ENCODE measurements around the gene ADISSP. TPM values are rescaled to one million over a fixed set of nuclear protein-coding genes. Genes with fewer than 3 reads are reported as not detected.

ADISSP gene
- total RNA-seq, 1 experiment from 2014 or later, result 80.3 TPM

DNA sequence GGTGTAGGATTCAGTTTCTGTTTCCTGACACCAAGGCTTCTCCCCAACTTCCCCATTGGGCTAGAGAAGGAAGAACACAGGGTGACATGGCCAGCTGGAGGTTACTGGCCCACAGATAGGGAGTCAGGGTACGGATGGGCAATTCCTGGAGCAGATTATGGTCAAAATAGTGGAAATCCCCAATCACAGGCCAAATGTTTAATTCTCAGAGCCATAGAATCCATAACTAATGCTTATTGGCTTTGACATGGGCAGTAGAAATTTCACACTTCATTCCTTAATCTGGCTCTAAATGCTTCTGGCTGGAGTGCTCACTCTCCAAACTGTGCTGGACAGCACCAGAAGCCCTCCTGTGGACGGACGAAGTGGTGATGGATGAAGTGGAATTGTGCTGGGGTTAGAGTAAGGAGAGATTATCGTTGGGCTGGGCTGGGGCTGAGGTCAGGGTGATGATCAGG, 56.0 kb downstream of the ADISSP start:
- H3K4me3 ChIP-seq (ENCODE audit: low read depth, low read length, poor library complexity, severe bottlenecking), result no peak overlapping the region
- no peaks in the 10 kb centered on the region for H3K4me1 ChIP-seq (ENCODE audit: insufficient read depth, low read length, poor library complexity, severe bottlenecking)
- BruUV-seq (replicated peaks), result no TSS peak
- intact Hi-C loops (cut with micrococcal nuclease; ENCODE audit: unreplicated experiment), result loop anchor here (1.0 to 5.0 kb wide), 3 partner anchors 35 to 494 kb away; no protein-coding TSS in a partner anchor
- ChIA-PET POLR2A (ENCODE audit: low non-redundant PET) (no interaction called here), CTCF (interaction anchor here (0.6 to 2.4 kb wide), 7 partner anchors 13 to 422 kb away, joined by 3 to 25 read pairs (median 5); no protein-coding TSS in a partner anchor)
- no peaks in the 10 kb centered on the region for H3K27me3 ChIP-seq (replicated peaks; ENCODE audit: insufficient read depth, low read depth, low read length, poor library complexity)
- TF ChIP-seq EZH2 (IDR thresholded peaks at IDR 0.05; ENCODE audit: borderline replicate concordance, low read depth, low read length, poor library complexity, severe bottlenecking) (no peak), CTCF (conservative IDR thresholded peaks at IDR 0.05; ENCODE audit: low read depth, low read length) (no peak)
- no peak for DNase-seq (ENCODE audit: low spot score)
- no peaks in the 10 kb centered on the region for H3K9me3 ChIP-seq (ENCODE audit: low read depth, low read length, poor library complexity, severe bottlenecking)
- no peak overlapping the region for H3K27ac ChIP-seq (ENCODE audit: low read depth, low read length, poor library complexity, severe bottlenecking)
- no peaks in the 10 kb centered on the region for H3K36me3 ChIP-seq (ENCODE audit: insufficient read depth, low read length, poor library complexity, severe bottlenecking)

DNA sequence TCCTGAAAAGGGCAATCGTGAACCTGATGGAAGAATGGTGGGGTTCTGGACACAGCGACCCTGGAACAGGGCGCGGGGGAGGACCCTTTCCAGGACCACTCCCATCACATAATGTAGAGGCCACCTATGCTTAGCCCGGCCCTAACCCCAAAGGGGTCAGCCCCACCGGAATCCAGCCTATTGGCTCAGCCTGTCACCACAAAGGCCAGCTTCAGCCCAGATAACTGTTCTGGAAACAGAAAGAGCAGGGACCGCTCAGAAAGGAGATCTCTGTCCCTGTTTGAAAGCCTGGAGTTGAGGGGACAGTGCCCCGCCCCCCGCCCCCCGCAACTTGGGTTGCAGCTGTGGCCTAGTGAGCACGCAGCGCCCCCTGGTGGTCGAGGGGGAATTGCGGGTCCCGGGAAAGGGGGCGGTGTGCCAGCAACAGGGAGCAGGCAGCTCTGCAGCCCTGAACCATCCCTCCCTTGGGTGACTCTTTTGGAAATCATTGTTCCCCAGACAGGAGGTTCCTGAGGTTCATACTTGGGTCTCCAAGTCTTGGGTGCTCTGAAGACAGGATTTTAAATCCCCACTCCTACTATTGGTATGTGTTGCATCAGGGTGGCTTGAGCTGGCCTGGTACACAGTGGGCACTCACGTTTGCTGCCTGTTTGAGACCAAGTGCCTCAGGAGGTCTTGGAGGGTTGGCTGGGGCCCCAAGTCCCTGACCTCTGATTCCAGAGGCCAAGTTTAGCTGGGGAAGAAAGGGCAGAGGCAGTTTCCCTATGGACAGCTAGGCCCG, 56.7 kb downstream of the ADISSP start:
- intact Hi-C loops (cut with micrococcal nuclease; ENCODE audit: unreplicated experiment), result loop anchor here (1.0 to 5.0 kb wide), 3 partner anchors 35 to 494 kb away; no protein-coding TSS in a partner anchor
- ChIA-PET CTCF (interaction anchor here (0.6 to 2.4 kb wide), 8 partner anchors 13 to 422 kb away, joined by 3 to 25 read pairs (median 6); no protein-coding TSS in a partner anchor), POLR2A (ENCODE audit: low non-redundant PET) (no interaction called here)
- no peaks in the 10 kb centered on the region for H3K27me3 ChIP-seq (replicated peaks; ENCODE audit: insufficient read depth, low read depth, low read length, poor library complexity)
- TF ChIP-seq CTCF (conservative IDR thresholded peaks at IDR 0.05; ENCODE audit: low read depth, low read length), result peak; percentile 98
- no peak for TF ChIP-seq EZH2 (IDR thresholded peaks at IDR 0.05; ENCODE audit: borderline replicate concordance, low read depth, low read length, poor library complexity, severe bottlenecking)
- H3K9me3 ChIP-seq (ENCODE audit: low read depth, low read length, poor library complexity, severe bottlenecking), result no peaks in the 10 kb centered on the region
- no TSS peak for BruUV-seq (replicated peaks)
- no peaks in the 10 kb centered on the region for H3K4me1 ChIP-seq (ENCODE audit: insufficient read depth, low read length, poor library complexity, severe bottlenecking)
- H3K4me3 ChIP-seq (ENCODE audit: low read depth, low read length, poor library complexity, severe bottlenecking), result no peak overlapping the region
- no peak overlapping the region for H3K27ac ChIP-seq (ENCODE audit: low read depth, low read length, poor library complexity, severe bottlenecking)
- DNase-seq (ENCODE audit: low spot score), result peak; percentile 80
- H3K36me3 ChIP-seq (ENCODE audit: insufficient read depth, low read length, poor library complexity, severe bottlenecking), result no peaks in the 10 kb centered on the region

DNA sequence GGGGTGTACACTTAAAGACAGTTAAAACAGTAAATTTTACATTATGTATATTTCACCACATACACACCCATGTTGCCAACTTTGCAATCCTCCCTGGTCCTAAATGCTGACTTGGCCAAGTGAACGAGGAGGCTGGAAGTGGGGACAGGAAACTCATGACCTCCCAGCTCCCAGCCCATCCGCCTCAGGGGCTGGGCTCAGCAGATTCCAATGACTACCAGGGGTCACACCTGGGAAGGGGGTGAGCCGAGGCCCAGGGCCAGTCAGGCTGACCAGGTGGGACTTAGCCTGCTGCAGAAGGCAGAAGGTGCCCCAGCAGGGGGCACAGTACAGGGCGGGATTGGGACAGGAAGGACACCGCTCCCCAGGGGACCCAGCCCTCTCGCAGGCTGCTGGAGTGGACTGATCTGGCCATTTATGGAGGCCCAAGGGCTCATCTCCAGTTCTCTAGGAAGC, 57.5 kb downstream of the ADISSP start:
- BruUV-seq (replicated peaks), result no TSS peak
- H3K4me3 ChIP-seq (ENCODE audit: low read depth, low read length, poor library complexity, severe bottlenecking), result no peak overlapping the region
- no peak for DNase-seq (ENCODE audit: low spot score)
- intact Hi-C loops (cut with micrococcal nuclease; ENCODE audit: unreplicated experiment), result loop anchor here (5.0 kb wide), 2 partner anchors 148 to 493 kb away; no protein-coding TSS in a partner anchor
- H3K9me3 ChIP-seq (ENCODE audit: low read depth, low read length, poor library complexity, severe bottlenecking), result no peaks in the 10 kb centered on the region
- no peak for TF ChIP-seq CTCF (conservative IDR thresholded peaks at IDR 0.05; ENCODE audit: low read depth, low read length)
- TF ChIP-seq EZH2 (IDR thresholded peaks at IDR 0.05; ENCODE audit: borderline replicate concordance, low read depth, low read length, poor library complexity, severe bottlenecking), result no peak
- no peaks in the 10 kb centered on the region for H3K27me3 ChIP-seq (replicated peaks; ENCODE audit: insufficient read depth, low read depth, low read length, poor library complexity)
- H3K36me3 ChIP-seq (ENCODE audit: insufficient read depth, low read length, poor library complexity, severe bottlenecking), result no peaks in the 10 kb centered on the region
- ChIA-PET POLR2A (ENCODE audit: low non-redundant PET) (no interaction called here), CTCF (interaction anchor here (0.6 to 2.4 kb wide), 4 partner anchors 12 to 147 kb away, joined by 6 to 25 read pairs (median 8); no protein-coding TSS in a partner anchor)
- no peaks in the 10 kb centered on the region for H3K4me1 ChIP-seq (ENCODE audit: insufficient read depth, low read length, poor library complexity, severe bottlenecking)
- H3K27ac ChIP-seq (ENCODE audit: low read depth, low read length, poor library complexity, severe bottlenecking), result no peak overlapping the region
